ENCODE data around the gene PILRA. TPM values are rescaled to one million over a fixed set of nuclear protein-coding genes. Genes with fewer than 3 reads are reported as not detected.

PILRA gene
- total and polyA plus RNA-seq, 8 donors: 0.88 to 7.6 (median 3.7) TPM

DNA sequence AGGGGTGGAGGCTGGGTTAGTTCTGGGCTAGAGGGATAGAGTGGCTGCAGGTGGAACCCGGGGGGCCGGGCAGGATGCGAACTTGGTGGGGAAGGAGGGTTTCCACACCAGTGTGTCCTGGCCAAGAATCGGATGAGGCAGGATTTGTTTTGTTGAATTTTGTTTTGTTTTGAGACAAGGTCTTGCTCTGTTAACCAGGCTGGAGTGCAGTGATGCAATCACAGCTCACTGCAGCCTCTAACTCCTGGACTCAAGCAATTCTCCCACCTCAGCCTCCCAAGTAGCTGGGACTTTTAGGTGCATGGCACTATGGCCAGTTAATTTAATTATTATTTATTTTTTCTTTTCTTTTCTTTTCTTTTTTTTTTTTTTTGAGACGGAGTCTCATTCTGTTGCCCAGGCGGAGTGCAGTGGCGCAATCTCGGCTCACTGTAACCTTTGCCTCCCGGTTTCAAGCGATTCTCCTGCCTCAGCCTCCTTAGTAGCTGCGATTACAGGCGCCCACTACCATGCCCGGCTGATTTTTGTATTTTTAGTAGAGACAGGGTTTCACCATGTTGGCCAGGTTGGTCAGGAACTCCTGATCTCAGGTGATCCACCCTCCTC, 76.0 kb downstream of the PILRA start:
- no peaks in the 10 kb centered on the region for H3K27me3 ChIP-seq
- FAIRE-seq: no peak
- ATAC-seq: no peak
- H3K4me1 ChIP-seq: no peaks in the 10 kb centered on the region
- no peaks in the 10 kb centered on the region for H3K9me3 ChIP-seq
- DNase-seq: no peak
- TF ChIP-seq, protein P1, sequence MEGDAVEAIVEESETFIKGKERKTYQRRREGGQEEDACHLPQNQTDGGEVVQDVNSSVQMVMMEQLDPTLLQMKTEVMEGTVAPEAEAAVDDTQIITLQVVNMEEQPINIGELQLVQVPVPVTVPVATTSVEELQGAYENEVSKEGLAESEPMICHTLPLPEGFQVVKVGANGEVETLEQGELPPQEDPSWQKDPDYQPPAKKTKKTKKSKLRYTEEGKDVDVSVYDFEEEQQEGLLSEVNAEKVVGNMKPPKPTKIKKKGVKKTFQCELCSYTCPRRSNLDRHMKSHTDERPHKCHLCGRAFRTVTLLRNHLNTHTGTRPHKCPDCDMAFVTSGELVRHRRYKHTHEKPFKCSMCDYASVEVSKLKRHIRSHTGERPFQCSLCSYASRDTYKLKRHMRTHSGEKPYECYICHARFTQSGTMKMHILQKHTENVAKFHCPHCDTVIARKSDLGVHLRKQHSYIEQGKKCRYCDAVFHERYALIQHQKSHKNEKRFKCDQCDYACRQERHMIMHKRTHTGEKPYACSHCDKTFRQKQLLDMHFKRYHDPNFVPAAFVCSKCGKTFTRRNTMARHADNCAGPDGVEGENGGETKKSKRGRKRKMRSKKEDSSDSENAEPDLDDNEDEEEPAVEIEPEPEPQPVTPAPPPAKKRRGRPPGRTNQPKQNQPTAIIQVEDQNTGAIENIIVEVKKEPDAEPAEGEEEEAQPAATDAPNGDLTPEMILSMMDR (IDR thresholded peaks at IDR 0.05): no peak
- WGBS, 2 donors: 88 to 89% methylated on average over 13 of the region's 13 CpGs
- no peak overlapping the region for H3K27ac ChIP-seq
- no peak overlapping the region for H3K4me3 ChIP-seq
- intact Hi-C loops (cut with DNase I): no loop called here
- H3K36me3 ChIP-seq: no peaks in the 10 kb centered on the region

Other genes with a start within 250 kb of the PILRA start
- 1 to 10 TPM; 1.1 to 2.1 (median 1.7) TPM for gene MBLAC1, start 246.5 kb upstream of the PILRA start, total RNA-seq
- 1 to 10 TPM; 2.1 to 3.7 TPM for gene MBLAC1, start 246.5 kb upstream of the PILRA start, polyA plus RNA-seq
- 10 to 100 TPM; 43.8 to 57.3 (median 51.8) TPM for gene LAMTOR4, start 224.6 kb upstream of the PILRA start, total RNA-seq
- 100 to 1,000 TPM; 147 to 209 TPM for gene LAMTOR4, start 224.6 kb upstream of the PILRA start, polyA plus RNA-seq
- gene TRAPPC14, start 214.8 kb upstream of the PILRA start, total RNA-seq: 10 to 100 TPM in 2 of 6 donors, 1 to 10 TPM in 4; 5.1 to 15.7 (median 8.8) TPM
- 10 to 100 TPM; 32.1 to 34.6 TPM for gene TRAPPC14, start 214.8 kb upstream of the PILRA start, polyA plus RNA-seq
- gene GAL3ST4, start 204.9 kb upstream of the PILRA start, total RNA-seq: 1 to 10 TPM in 2 of 6 donors, under 1 TPM in 4; 0.28 to 8.9 (median 0.69) TPM
- under 1 TPM; 0.45 to 0.65 TPM for gene GAL3ST4, start 204.9 kb upstream of the PILRA start, polyA plus RNA-seq
- gene GPC2, start 196.1 kb upstream of the PILRA start, total RNA-seq: 1 to 10 TPM in 1 of 6 donors, under 1 TPM in 5; 0.12 to 2.5 (median 0.51) TPM
- gene GPC2, start 196.1 kb upstream of the PILRA start, polyA plus RNA-seq: under 1 TPM; 0.59 to 0.68 TPM
- 1 to 10 TPM in 2 of 6 donors, under 1 TPM in 4; 0.19 to 1.2 (median 0.94) TPM for gene STAG3, start 195.6 kb upstream of the PILRA start, total RNA-seq
- gene STAG3, start 195.6 kb upstream of the PILRA start, polyA plus RNA-seq: under 1 TPM; 0.99 TPM
- gene PVRIG, start 153.5 kb upstream of the PILRA start, total RNA-seq: under 1 TPM in 2 of 6 donors, not detected in 4; 0.22 to 0.34 TPM
- under 1 TPM in 1 of 2 donors, not detected in 1; 0.09 TPM for gene PVRIG, start 153.5 kb upstream of the PILRA start, polyA plus RNA-seq
- gene SPDYE3, start 65.8 kb upstream of the PILRA start, total RNA-seq: not detected
- under 1 TPM; 0.08 to 0.09 TPM for gene SPDYE3, start 65.8 kb upstream of the PILRA start, polyA plus RNA-seq
- 10 to 100 TPM; 14.7 to 33.6 (median 20.1) TPM for gene PILRB, start 15.4 kb upstream of the PILRA start, total RNA-seq
- 100 to 1,000 TPM; 202 to 218 TPM for gene PILRB, start 15.4 kb upstream of the PILRA start, polyA plus RNA-seq
- 1 to 10 TPM; 1.6 to 3.0 (median 2.0) TPM for gene ZCWPW1, start 55.2 kb downstream of the PILRA start, total RNA-seq
- gene ZCWPW1, start 55.2 kb downstream of the PILRA start, polyA plus RNA-seq: 10 to 100 TPM in 1 of 2 donors, 1 to 10 TPM in 1; 8.0 to 18.9 TPM
- gene MEPCE, start 56.3 kb downstream of the PILRA start, total RNA-seq: 10 to 100 TPM; 11.1 to 17.5 (median 15.2) TPM
- gene MEPCE, start 56.3 kb downstream of the PILRA start, polyA plus RNA-seq: 10 to 100 TPM; 18.0 to 20.7 TPM
- gene PPP1R35, start 63.0 kb downstream of the PILRA start, total RNA-seq: 10 to 100 TPM; 10.8 to 18.9 (median 14.5) TPM
- gene PPP1R35, start 63.0 kb downstream of the PILRA start, polyA plus RNA-seq: 10 to 100 TPM; 60.4 to 65.8 TPM
- gene SPACDR, start 90.8 kb downstream of the PILRA start, total RNA-seq: under 1 TPM in 2 of 6 donors, not detected in 4; 0.24 to 0.28 TPM
- gene SPACDR, start 90.8 kb downstream of the PILRA start, polyA plus RNA-seq: under 1 TPM; 0.34 to 0.68 TPM
- gene TSC22D4, start 105.7 kb downstream of the PILRA start, total RNA-seq: 10 to 100 TPM; 17.4 to 36.8 (median 19.8) TPM
- 10 to 100 TPM; 37.1 to 44.6 TPM for gene TSC22D4, start 105.7 kb downstream of the PILRA start, polyA plus RNA-seq
- gene NYAP1, start 110.4 kb downstream of the PILRA start, total RNA-seq: 1 to 10 TPM in 1 of 6 donors, under 1 TPM in 5; 0.25 to 1.1 (median 0.81) TPM
- gene NYAP1, start 110.4 kb downstream of the PILRA start, polyA plus RNA-seq: 1 to 10 TPM; 3.7 to 4.8 TPM
- 10 to 100 TPM; 13.6 to 33.1 (median 21.4) TPM for gene AGFG2, start 165.7 kb downstream of the PILRA start, total RNA-seq
- 10 to 100 TPM; 24.5 to 41.0 TPM for gene AGFG2, start 165.7 kb downstream of the PILRA start, polyA plus RNA-seq
- 1 to 10 TPM in 3 of 6 donors, under 1 TPM in 3; 0.39 to 7.5 (median 1.0) TPM for gene SAP25, start 200.4 kb downstream of the PILRA start, total RNA-seq
- 10 to 100 TPM; 14.7 to 17.8 TPM for gene SAP25, start 200.4 kb downstream of the PILRA start, polyA plus RNA-seq
- 10 to 100 TPM; 16.4 to 40.7 (median 23.3) TPM for gene LRCH4, start 212.6 kb downstream of the PILRA start, total RNA-seq
- gene LRCH4, start 212.6 kb downstream of the PILRA start, polyA plus RNA-seq: 100 to 1,000 TPM in 1 of 2 donors, 10 to 100 TPM in 1; 78.5 to 106 TPM
- gene FBXO24, start 212.8 kb downstream of the PILRA start, total RNA-seq: under 1 TPM; 0.31 to 0.88 (median 0.63) TPM
- gene FBXO24, start 212.8 kb downstream of the PILRA start, polyA plus RNA-seq: 1 to 10 TPM; 1.9 to 2.0 TPM
- 10 to 100 TPM in 3 of 6 donors, 1 to 10 TPM in 3; 5.7 to 49.7 (median 15.6) TPM for gene PCOLCE, start 228.9 kb downstream of the PILRA start, total RNA-seq
- 10 to 100 TPM; 31.7 to 39.0 TPM for gene PCOLCE, start 228.9 kb downstream of the PILRA start, polyA plus RNA-seq
- gene MOSPD3, start 239.1 kb downstream of the PILRA start, total RNA-seq: 10 to 100 TPM in 3 of 6 donors, 1 to 10 TPM in 3; 6.8 to 10.7 (median 9.0) TPM
- gene MOSPD3, start 239.1 kb downstream of the PILRA start, polyA plus RNA-seq: 10 to 100 TPM; 14.8 to 19.7 TPM

All from pancreas (tissue), 10 donors.